GM19438 (cell line): ENCODE measurements around the gene NOX5.

Source experiments
- ATAC-seq: cut with Tn5 transposase; IDR thresholded peaks from one replicate; pipeline ENCODE4 v1.9.1; 2021; ENCODE audit warnings: low read depth; ENCODE audit not compliant: unreplicated experiment

Gene NOX5

GRCh38 chr15:69015591-69015990 is 1.1 kb downstream of the NOX5 start:
- no peak for ATAC-seq

DNA sequence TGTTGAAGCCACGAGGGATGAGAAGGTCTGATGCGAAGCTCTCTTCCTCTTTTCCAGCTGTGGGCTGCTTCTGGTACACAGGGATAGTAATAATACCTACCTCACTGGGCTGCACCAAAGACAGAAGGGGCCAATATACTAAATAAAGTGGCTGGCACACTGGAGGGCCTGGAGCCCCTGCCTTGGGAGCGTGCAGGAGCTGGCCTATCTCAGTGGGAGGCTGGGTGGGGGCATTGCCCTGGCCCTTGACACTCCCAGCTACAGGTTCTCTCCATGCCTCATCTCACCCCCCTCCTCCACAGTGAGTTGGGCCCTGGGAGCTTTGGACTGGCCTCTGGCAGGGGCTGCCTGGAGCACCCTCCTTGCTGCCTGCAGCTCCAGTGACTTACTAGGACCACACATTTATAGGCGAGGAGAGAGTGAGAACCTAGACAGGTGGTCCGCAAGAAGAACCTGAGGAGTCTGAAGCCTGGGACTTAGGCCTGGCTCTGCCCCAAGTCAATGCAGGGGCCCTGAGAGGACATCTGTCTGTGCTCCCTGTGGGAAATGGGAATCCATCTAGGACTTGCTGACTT is 1.6 kb downstream of the NOX5 start:
- no peak for ATAC-seq

GRCh38 chr15:69017978-69018377 is 3.5 kb downstream of the NOX5 start:
- no peak for ATAC-seq

DNA sequence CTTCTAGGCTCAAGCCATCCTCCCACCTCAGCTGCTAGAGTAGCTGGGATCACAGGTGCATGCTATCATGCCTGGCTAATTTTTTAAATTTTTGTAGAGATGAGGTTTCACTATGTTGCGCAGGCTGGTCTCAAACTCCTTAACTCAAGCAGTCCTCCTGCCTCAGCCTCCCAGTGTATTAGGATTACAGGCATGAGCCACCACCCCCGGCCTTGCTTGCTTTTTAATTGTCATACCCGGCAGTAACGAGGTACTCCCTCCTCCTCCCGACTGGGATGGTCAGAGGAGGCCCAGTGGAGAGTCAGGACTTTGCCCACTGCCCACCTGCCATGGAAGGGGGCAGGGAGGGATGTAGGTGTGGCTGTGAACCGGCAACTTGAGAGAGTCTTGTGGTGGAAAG is 4.5 kb downstream of the NOX5 start:
- no peak for ATAC-seq

- ATAC-seq, result no peak
Measured at GRCh38 chr15:69021895-69022294, 7.4 kb downstream of the NOX5 start.

GRCh38 chr15:69025320-69025719 is 10.8 kb downstream of the NOX5 start:
- ATAC-seq, result no peak

DNA sequence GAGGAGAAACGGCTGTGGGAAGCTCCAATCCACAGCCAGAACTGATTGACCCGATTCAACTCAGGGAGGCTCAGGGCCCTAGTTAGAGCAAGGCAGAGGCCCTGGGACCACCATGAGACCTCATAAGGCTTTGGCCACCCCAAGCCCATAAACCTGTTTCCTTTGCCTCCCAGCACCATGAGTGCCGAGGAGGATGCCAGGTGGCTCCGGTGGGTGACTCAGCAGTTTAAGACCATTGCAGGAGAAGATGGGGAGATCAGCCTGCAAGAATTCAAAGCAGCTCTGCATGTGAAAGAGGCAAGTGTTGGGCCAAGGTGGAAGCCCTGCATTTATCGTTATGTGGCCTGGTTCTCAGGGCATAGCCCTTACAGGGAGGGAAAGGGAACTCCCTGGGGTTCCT is 11.9 kb downstream of the NOX5 start:
- no peak for ATAC-seq

DNA sequence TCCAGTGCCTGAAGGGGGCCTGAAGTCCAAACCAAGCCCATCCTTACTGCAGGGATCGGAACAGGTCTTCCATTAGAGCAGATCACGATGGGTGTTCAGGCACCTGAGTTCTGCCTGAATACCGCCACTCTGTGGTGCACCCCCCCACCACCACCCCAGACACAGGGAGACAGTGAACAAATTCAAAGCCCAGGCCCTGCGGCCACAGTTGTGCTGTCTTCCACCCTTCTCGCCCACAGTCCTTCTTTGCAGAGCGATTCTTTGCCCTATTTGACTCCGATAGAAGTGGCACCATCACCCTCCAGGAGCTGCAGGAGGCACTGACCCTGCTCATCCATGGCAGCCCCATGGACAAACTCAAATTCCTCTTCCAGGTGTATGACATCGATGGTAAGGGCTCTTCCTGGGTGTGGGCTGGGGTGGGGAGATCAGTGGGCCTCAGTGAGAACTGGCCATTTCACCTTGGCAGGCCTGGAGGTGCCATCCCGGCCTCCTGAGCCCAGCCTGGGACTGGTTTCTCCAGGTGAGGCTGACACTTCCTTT is 13.6 kb downstream of the NOX5 start:
- ATAC-seq, result no peak

- no peak for ATAC-seq
Measured at GRCh38 chr15:69031013-69032001, 16.8 kb downstream of the NOX5 start.

- ATAC-seq, result no peak
Measured at GRCh38 chr15:69032031-69032430, 17.5 kb downstream of the NOX5 start.

GRCh38 chr15:69032703-69033373 is 18.3 kb downstream of the NOX5 start:
- ATAC-seq, result no peak

- no peak for ATAC-seq
Measured at GRCh38 chr15:69034352-69034751, 19.9 kb downstream of the NOX5 start.

GRCh38 chr15:69035205-69035917 is 20.9 kb downstream of the NOX5 start:
- no peak for ATAC-seq

GRCh38 chr15:69035918-69036258 is 21.4 kb downstream of the NOX5 start:
- ATAC-seq, result no peak

GRCh38 chr15:69036826-69037225 is 22.3 kb downstream of the NOX5 start:
- no peak for ATAC-seq

GRCh38 chr15:69037482-69037881 is 23.0 kb downstream of the NOX5 start:
- ATAC-seq, result no peak

GRCh38 chr15:69037977-69038376 is 23.5 kb downstream of the NOX5 start:
- ATAC-seq, result no peak

- ATAC-seq, result no peak
Measured at GRCh38 chr15:69038508-69038907, 24.0 kb downstream of the NOX5 start.

DNA sequence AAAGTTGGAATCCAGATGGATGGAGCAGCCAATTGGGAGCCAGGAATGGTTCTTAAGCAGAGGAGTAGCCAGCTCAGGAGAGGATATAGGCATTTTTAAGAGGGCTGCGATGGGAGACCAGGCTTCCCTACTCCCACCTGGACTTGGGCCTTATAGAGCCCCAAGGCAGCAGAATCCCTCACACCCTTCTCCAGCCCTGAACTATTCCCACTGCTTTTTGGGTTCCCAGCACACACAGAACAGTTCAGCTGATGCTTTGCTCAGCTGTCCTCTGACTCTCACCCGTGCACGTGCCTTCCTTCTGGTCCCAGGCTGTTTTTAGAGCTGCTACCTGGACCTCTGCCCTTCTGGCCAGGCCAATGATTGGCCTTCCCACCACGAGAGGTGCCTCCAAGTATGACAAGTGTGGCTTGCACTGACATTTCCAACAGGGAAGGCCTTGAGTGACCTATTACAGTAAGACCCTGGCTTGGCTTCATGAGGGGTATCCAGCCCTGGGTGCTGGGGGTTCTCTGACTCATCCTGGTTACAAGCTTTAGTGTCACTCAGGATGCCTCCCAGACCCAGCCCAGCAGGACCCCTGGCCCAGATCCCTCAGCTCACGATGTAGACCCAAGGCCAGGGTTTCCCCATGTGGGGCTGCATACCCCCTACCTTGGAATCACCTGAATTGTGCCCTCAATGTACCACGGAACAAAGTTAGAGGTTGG is 25.2 kb downstream of the NOX5 start:
- ATAC-seq, result no peak

DNA sequence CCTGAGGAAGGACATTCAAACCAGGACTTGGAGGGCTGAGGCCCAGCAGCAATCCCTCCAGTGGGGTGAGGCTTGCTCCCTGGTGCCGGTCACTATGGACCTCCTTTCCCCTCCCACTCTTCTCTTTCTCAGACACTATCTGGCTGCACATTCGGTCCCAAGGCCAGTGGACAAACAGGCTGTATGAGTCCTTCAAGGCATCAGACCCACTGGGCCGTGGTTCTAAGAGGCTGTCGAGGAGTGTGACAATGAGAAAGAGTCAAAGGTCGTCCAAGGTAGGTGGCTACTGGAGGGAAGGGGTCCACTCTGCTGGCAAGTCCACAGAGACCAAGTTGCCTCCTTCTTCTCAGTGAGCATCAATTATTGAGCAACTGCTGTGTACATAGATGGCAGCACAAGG is 28.0 kb downstream of the NOX5 start:
- no peak for ATAC-seq
